ENCODE data around the gene RPL19.

Gene RPL19

GRCh38 chr17:39199820-39200069 is 338 bp upstream of the RPL19 start:
- DNase-seq = peak; percentile 95 to 99

- no peak for DNase-seq
Measured at GRCh38 chr17:39200957-39201510, 951 bp downstream of the RPL19 start.

GRCh38 chr17:39204245-39204644 is 4.2 kb downstream of the RPL19 start:
- DNase-seq = no peak

GRCh38 chr17:39205112-39205526 is 5.0 kb downstream of the RPL19 start:
- DNase-seq = no peak

- DNase-seq = no peak
Measured at GRCh38 chr17:39208136-39208535, 8.1 kb downstream of the RPL19 start.

GRCh38 chr17:39208893-39209292 is 8.8 kb downstream of the RPL19 start:
- DNase-seq = peak; percentile 66 to 68

GRCh38 chr17:39209317-39210092 is 9.4 kb downstream of the RPL19 start:
- DNase-seq = peak; percentile 44 to 68

- DNase-seq = no peak
Measured at GRCh38 chr17:39210093-39210434, 10.0 kb downstream of the RPL19 start.

- no peak for DNase-seq
Measured at GRCh38 chr17:39212195-39212810, 12.2 kb downstream of the RPL19 start.

GRCh38 chr17:39212841-39213480 is 12.9 kb downstream of the RPL19 start:
- no peak for DNase-seq

- no peak for DNase-seq
Measured at GRCh38 chr17:39213852-39214251, 13.8 kb downstream of the RPL19 start.

- DNase-seq = no peak
Measured at GRCh38 chr17:39217734-39218369, 17.8 kb downstream of the RPL19 start.

GRCh38 chr17:39218906-39219305 is 18.8 kb downstream of the RPL19 start:
- no peak for DNase-seq

- no peak for DNase-seq
Measured at GRCh38 chr17:39219647-39220154, 19.6 kb downstream of the RPL19 start.

- no peak for DNase-seq
Measured at GRCh38 chr17:39221572-39221971, 21.5 kb downstream of the RPL19 start.

GRCh38 chr17:39222151-39222550 is 22.1 kb downstream of the RPL19 start:
- no peak for DNase-seq

GRCh38 chr17:39222866-39223834 is 23.1 kb downstream of the RPL19 start:
- DNase-seq = no peak

- no peak for DNase-seq
Measured at GRCh38 chr17:39223907-39224777, 24.1 kb downstream of the RPL19 start.

GRCh38 chr17:39224778-39225307 is 24.8 kb downstream of the RPL19 start:
- no peak for DNase-seq

- DNase-seq = no peak
Measured at GRCh38 chr17:39225308-39225958, 25.4 kb downstream of the RPL19 start, which contains the start of gene STAC2. STAC2 (minus strand) TSS chr17:39225945; CDS start chr17:39225502, 443 bp downstream.

All from AML-193 (cell line).